ENCODE results near the gene IL1R2.

GRCh38 chr2:102064679-102065674 lies 73.2 kb downstream of the IL1R2 start:
- TF ChIP-seq CTCF (IDR thresholded peaks at IDR 0.05; ENCODE audit: low read depth, low read length, poor library complexity, severe bottlenecking) (no peak), EZH2phosphoT487 (IDR thresholded peaks at IDR 0.05; ENCODE audit: borderline replicate concordance, low read length) (no peak)
